ENCODE data around the gene CEP135. TPM values are rescaled to one million over a fixed set of nuclear protein-coding genes. Genes with fewer than 3 reads are reported as not detected.

The CEP135 gene
- polyA plus RNA-seq, 2 donors: 1.5 to 1.9 TPM

DNA sequence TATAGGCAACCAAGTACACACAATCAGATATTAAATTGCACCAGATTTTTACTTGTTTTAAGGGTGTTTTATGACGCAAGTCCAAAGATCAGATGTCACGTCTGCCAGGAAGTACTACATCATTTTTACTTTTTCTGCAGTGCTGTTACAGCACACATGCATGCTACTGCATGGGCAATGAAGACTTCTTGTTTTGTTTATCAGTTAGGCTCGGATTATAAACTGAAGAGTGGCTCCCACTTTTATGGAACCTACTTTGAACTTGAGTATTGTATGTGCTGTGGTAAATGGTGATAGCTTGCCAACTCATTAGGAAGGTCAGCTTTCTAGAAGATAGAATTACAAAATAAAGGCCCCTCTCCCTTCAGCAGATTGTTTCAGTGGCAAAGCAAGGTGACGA, 131.6 kb downstream of the CEP135 start:
- H3K27me3 ChIP-seq (ENCODE audit: control insufficient read depth in 1 of 2, insufficient read depth in 2 of 2, low read length in 2 of 2): no peaks in the 10 kb centered on the region
- H3K4me3 ChIP-seq (ENCODE audit: low read depth in 1 of 2, low read length in 2 of 2): no peak overlapping the region
- no peaks in the 10 kb centered on the region for H3K9me3 ChIP-seq (ENCODE audit: control insufficient read depth in 2 of 2, insufficient read depth in 1 of 2, low read depth in 1 of 2, low read length in 1 of 2)
- no peaks in the 10 kb centered on the region for H3K4me1 ChIP-seq (ENCODE audit: control insufficient read depth in 2 of 2, insufficient read depth in 2 of 2, low read length in 1 of 2)
- H3K36me3 ChIP-seq (ENCODE audit: control insufficient read depth in 2 of 2, insufficient read depth in 2 of 2, low read length in 1 of 2): no peaks in the 10 kb centered on the region
- no peak overlapping the region for H3K27ac ChIP-seq (ENCODE audit: low read depth in 2 of 2, low read length in 1 of 2)
- 78 to 89% methylated on average over 4 of the region's 4 CpGs for WGBS, 2 donors

DNA sequence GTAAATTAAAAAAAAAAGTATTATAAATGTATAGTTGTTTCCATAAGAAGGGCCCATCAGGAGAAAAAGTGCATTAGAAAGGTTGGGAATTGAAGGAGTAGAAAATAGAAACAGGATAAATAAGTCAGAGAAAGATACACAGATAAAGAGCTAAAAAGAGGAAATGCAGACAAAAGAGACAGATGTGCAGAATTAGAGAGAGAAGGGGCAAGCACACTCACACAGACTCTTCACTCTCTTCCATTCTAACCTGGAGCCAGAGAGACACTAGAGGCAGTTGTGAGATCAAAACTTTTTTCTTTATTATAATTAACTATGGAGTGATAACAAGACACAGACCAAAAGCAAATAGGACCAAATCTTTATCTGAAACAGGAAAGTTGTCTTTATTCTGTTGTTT, 134.1 kb downstream of the CEP135 start:
- Histone ChIP-seq H3K4me3 (ENCODE audit: low read depth in 1 of 2, low read length in 2 of 2) (no peak overlapping the region), H3K27ac (ENCODE audit: low read depth in 2 of 2, low read length in 1 of 2) (no peak overlapping the region), H3K9me3 (ENCODE audit: control insufficient read depth in 2 of 2, insufficient read depth in 1 of 2, low read depth in 1 of 2, low read length in 1 of 2) (no peaks in the 10 kb centered on the region), H3K36me3 (ENCODE audit: control insufficient read depth in 2 of 2, insufficient read depth in 2 of 2, low read length in 1 of 2) (no peaks in the 10 kb centered on the region), H3K4me1 (ENCODE audit: control insufficient read depth in 2 of 2, insufficient read depth in 2 of 2, low read length in 1 of 2) (no peaks in the 10 kb centered on the region), H3K27me3 (ENCODE audit: control insufficient read depth in 1 of 2, insufficient read depth in 2 of 2, low read length in 2 of 2) (no peaks in the 10 kb centered on the region)

Other genes with a start within 250 kb of the CEP135 start
- not detected for gene EXOC1L, start 129.2 kb upstream of the CEP135 start, polyA plus RNA-seq
- gene EXOC1, start 95.3 kb upstream of the CEP135 start, polyA plus RNA-seq: 10 to 100 TPM; 25.1 to 28.9 TPM

All from esophagus (tissue), 2 donors.